Right lobe of liver (tissue), 6 donors: Measurements from ENCODE around the gene ARHGAP32. TPM values are rescaled to one million over a fixed set of nuclear protein-coding genes. Genes with fewer than 3 reads are reported as not detected.
"Not testable (repeated sequence)": the region's sequence is repeated elsewhere in the genome, so short reads cannot be mapped to it uniquely, and the experiment has no call there.

Source experiments
- ATAC-seq, 4 donors: fragments of 200-7000 bp; cut with Tn5 transposase; one replicate each; pipeline ENCODE4 v1.9.1; 2020; ENCODE audit warnings: mild to moderate bottlenecking in 4 of 4, moderate library complexity in 4 of 4
- DNase-seq, 3 donors: peaks; one replicate each; pipeline ENCODE4 v3.0.0-alpha.2; 2020
- H3K27ac ChIP-seq, 3 donors: fragments of 200-600 bp; one replicate each; pipeline ENCODE4 v1.8.0; 2022
- H3K27me3 ChIP-seq, 2 donors: fragments of 200-600 bp; one replicate each; pipeline ENCODE4 v1.8.0; 2022
- H3K36me3 ChIP-seq, 4 donors: fragments of 200-600 bp; sonication (generic) in 1 of 4; one replicate each; pipeline versions ENCODE4 v1.5.1 to v1.8.0; 2017 to 2022; ENCODE audit warnings: control low read depth in 1 of 4
- H3K4me1 ChIP-seq, 4 donors: fragments of 200-600 bp; sonication (generic) in 1 of 4; one replicate each; pipeline versions ENCODE4 v1.5.1 to v1.8.0; 2017 to 2022; ENCODE audit warnings: control low read depth in 1 of 4
- H3K4me3 ChIP-seq, 3 donors: fragments of 200-600 bp; one replicate each; pipeline ENCODE4 v1.8.0; 2022
- H3K9me3 ChIP-seq, 4 donors: fragments of 200-600 bp; sonication (generic) in 1 of 4; one replicate each; pipeline versions ENCODE4 v1.5.1 to v1.8.0; 2017 to 2022; ENCODE audit warnings: control low read depth in 1 of 4
- CTCF ChIP-seq, 4 donors: fragments of 200-600 bp in 3 of 4; fragments of 450-650 bp in 1 of 4; IDR thresholded peaks; one replicate each; pipeline versions ENCODE4 v1.5.1 to v1.8.0; 2016 to 2022; ENCODE audit warnings: antibody characterized with exemption in 4 of 4, mild to moderate bottlenecking in 2 of 4
- POLR2A ChIP-seq: fragments of 450-650 bp; IDR thresholded peaks from one replicate; pipeline ENCODE4 v1.6.1; 2017; ENCODE audit warnings: antibody characterized with exemption, mild to moderate bottlenecking
- WGBS: methylation state at CpG from one replicate; pipeline ENCODE4 v1.1.6; 2018; ENCODE audit warnings: low coverage, low lambda C conversion rate; ENCODE audit not compliant: insufficient coverage; ENCODE audit errors: missing lambda C conversion rate; 5-methylcytosine and 5-hydroxymethylcytosine counted together
- intact Hi-C, 2 donors: fragments of 100-400 bp; cut with DNase I; formaldehyde crosslinking; loops; one replicate each; pipeline versions ENCODE4 v1.11.2 to v1.14.1; 2022
- total RNA-seq, 6 experiments: library from RNA; depleted of rRNA in 2 of 6; stranded (reverse); fragments of >200 nt in 2 of 6; fragmentation: NEBNext Ultra II Directional in 3 of 6; extraction: Animal tissue kit (Norgen Biotek cat#: 25700) in 3 of 6; gene quantifications; one replicate each; pipeline versions ENCODE4 v1.1.0 to v1.2.4, GENCODE V29; 2016 to 2023
- donor health status: DM: no; HTN: yes; CAD: no.
- donor health status: DM: no; HTN: no; CAD: no.
- donor health status: DM: no; HTN: no; CAD: no.
- donor health status: DM: no; HTN: yes; CAD: no.
- donor health status: DM: no; HTN: yes; CAD: no.

The ARHGAP32 gene
- total RNA-seq, 6 experiments from 2014 or later = 5.0 to 12.3 (median 10.0) TPM

GRCh38 chr11:129184581-129184980 lies 7.5 kb downstream of the ARHGAP32 start:
- H3K36me3 ChIP-seq = no peaks in the 10 kb centered on the region
- no peak for TF ChIP-seq POLR2A
- H3K9me3 ChIP-seq = no peaks in the 10 kb centered on the region
- DNase-seq = no peak
- WGBS = 76% methylated on average over 2 of the region's 2 CpGs
- H3K27ac ChIP-seq = no peak overlapping the region
- H3K4me3 ChIP-seq = no peak overlapping the region
- H3K27me3 ChIP-seq = no peaks in the 10 kb centered on the region
- intact Hi-C loops = no loop called here
- ATAC-seq = no peak
- peaks cover 0 to under 1% (median 0%) of the 10 kb centered on the region in 4 donors for H3K4me1 ChIP-seq

- ATAC-seq = no peak
- no peaks in the 10 kb centered on the region for H3K9me3 ChIP-seq
- no peaks in the 10 kb centered on the region for H3K27me3 ChIP-seq
- H3K36me3 ChIP-seq = no peaks in the 10 kb centered on the region
- H3K4me3 ChIP-seq = no peak overlapping the region
- DNase-seq = no peak
- TF ChIP-seq CTCF (IDR thresholded peaks at IDR 0.05) (no peak), POLR2A (no peak)
- intact Hi-C loops = no loop called here
- 80% methylated on average over 1 of the region's 1 CpG for WGBS
- H3K4me1 ChIP-seq = peaks cover 0 to 11% (median 0%) of the 10 kb centered on the region in 4 donors
- no peak overlapping the region for H3K27ac ChIP-seq
Measured at GRCh38 chr11:129167315-129167714, 24.8 kb downstream of the ARHGAP32 start.

GRCh38 chr11:129163714-129164164 lies 28.4 kb downstream of the ARHGAP32 start:
- H3K27ac ChIP-seq = no peak overlapping the region
- TF ChIP-seq CTCF (IDR thresholded peaks at IDR 0.05) (no peak), POLR2A (no peak)
- ATAC-seq = no peak
- no peak for DNase-seq
- no peak overlapping the region for H3K4me3 ChIP-seq
- H3K27me3 ChIP-seq = no peaks in the 10 kb centered on the region
- intact Hi-C loops = no loop called here
- H3K4me1 ChIP-seq = peaks cover 0 to 7% (median 0%) of the 10 kb centered on the region in 4 donors
- 88% methylated on average over 3 of the region's 3 CpGs for WGBS
- no peaks in the 10 kb centered on the region for H3K9me3 ChIP-seq
- no peaks in the 10 kb centered on the region for H3K36me3 ChIP-seq

GRCh38 chr11:129157080-129157479 lies 35.0 kb downstream of the ARHGAP32 start:
- H3K27me3 ChIP-seq, H3K27ac ChIP-seq, H3K4me1 ChIP-seq, intact Hi-C loops, H3K9me3 ChIP-seq, H3K36me3 ChIP-seq, H3K4me3 ChIP-seq, ATAC-seq, DNase-seq: not testable (repeated sequence)
- WGBS = 87% methylated on average over 3 of the region's 3 CpGs

DNA sequence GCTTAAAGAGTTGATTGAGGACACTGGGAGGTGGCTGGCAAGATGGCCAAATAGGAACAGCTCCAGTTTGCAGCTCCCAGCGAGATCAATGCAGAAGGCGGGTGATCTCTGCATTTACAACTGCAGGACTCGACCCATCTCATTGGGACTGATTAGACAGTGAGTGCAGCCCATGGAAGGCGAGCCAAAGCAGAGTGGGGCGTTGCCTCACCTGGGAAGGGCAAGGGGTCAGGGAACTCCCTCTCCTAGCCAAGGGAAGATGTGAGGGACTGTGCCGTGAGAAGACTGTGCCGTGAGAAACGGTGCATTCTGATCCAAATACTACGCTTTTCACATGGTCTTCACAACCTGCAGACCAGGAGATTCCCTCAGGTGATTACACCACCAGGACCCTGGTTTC lies 36.4 kb downstream of the ARHGAP32 start:
- no peaks in the 10 kb centered on the region for H3K36me3 ChIP-seq
- H3K4me1 ChIP-seq = no peaks in the 10 kb centered on the region
- H3K4me3 ChIP-seq = no peak overlapping the region
- intact Hi-C loops = no loop called here
- 72% methylated on average over 5 of the region's 9 CpGs for WGBS
- no peaks in the 10 kb centered on the region for H3K27me3 ChIP-seq
- TF ChIP-seq CTCF (IDR thresholded peaks at IDR 0.05) = no peak
- no peak for TF ChIP-seq POLR2A
- H3K9me3 ChIP-seq = peaks cover 0 to 2% (median 0%) of the 10 kb centered on the region in 4 donors
- H3K27ac ChIP-seq = no peak overlapping the region
- no peak for DNase-seq
- ATAC-seq = no peak

DNA sequence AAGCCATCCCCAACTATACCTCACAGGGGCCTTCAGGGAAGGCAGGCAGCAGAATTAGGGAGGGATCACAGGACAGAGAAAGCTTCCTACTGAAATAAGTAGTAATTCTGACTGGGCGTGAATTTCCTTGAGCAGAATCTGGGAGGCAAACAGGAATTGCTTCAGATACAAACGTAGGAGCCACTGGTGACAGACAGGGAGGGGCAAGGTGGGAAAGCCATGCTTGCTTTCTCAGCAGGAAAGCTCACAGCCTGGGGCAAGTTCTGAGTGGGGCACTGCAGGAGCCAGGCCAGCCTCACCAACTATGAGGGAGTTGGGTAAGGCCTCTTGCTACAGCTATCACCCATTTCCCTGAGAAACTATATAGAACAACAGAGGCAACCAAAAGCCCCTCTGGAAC lies 43.6 kb downstream of the ARHGAP32 start:
- DNase-seq (no peak), ATAC-seq (no peak)
- no peaks in the 10 kb centered on the region for H3K27me3 ChIP-seq
- H3K9me3 ChIP-seq = peaks cover 0 to 2% (median 0%) of the 10 kb centered on the region in 4 donors
- intact Hi-C loops = no loop called here
- 88% methylated on average over 2 of the region's 2 CpGs for WGBS
- H3K4me1 ChIP-seq = no peaks in the 10 kb centered on the region
- no peak overlapping the region for H3K27ac ChIP-seq
- H3K36me3 ChIP-seq = no peaks in the 10 kb centered on the region
- no peak overlapping the region for H3K4me3 ChIP-seq
- no peak for TF ChIP-seq CTCF (IDR thresholded peaks at IDR 0.05)
- no peak for TF ChIP-seq POLR2A
